T1000 (cell line): Measurements from ENCODE around the gene SLC20A1.

Experiments
- DNase-seq: peaks from one replicate; lab custom pipeline; 2025; ENCODE audit warnings: mixed read lengths; lab: John Stamatoyannopoulos, UW

SLC20A1 gene

GRCh38 chr2:112709703-112710102 is 64.0 kb downstream of the SLC20A1 start:
- DNase-seq = no peak

- no peak for DNase-seq
Measured at GRCh38 chr2:112710956-112711750, 65.4 kb downstream of the SLC20A1 start.

- no peak for DNase-seq
Measured at GRCh38 chr2:112712465-112712864, 66.7 kb downstream of the SLC20A1 start.

GRCh38 chr2:112712903-112713584 is 67.3 kb downstream of the SLC20A1 start:
- peak; percentile 54 for DNase-seq
